IMR-90 (cell line): ENCODE measurements around the gene MEF2D. TPM values are rescaled to one million over a fixed set of nuclear protein-coding genes. Genes with fewer than 3 reads are reported as not detected.

Experiments used
- ATAC-seq: fragments of 200-7000 bp; cut with Tn5 transposase; 2 replicates; pipeline ENCODE4 v1.9.1; 2020; ENCODE audit warnings: low read depth, mild to moderate bottlenecking, moderate library complexity
- BruUV-seq: library from RNA; stranded (reverse); fragments of 400-500 nt; replicated peaks from 2 replicates; lab custom pipeline; 2021; lab: Mats Ljungman, UMichigan
- CTCF ChIA-PET: fragments of 300-600 bp; formaldehyde crosslinking; extraction: SDS; loops from one replicate; lab custom pipeline; 2021; ENCODE audit warnings: antibody characterized with exemption; lab: Yijun Ruan, JAX
- POLR2A ChIA-PET: fragments of 300-600 bp; sonication (Branson Sonifier 250); formaldehyde crosslinking; loops from one replicate; lab custom pipeline; 2022; ENCODE audit warnings: antibody characterized with exemption; ENCODE audit not compliant: unreplicated experiment; lab: Charles Lee
- DNase-seq: peaks from one replicate; pipeline ENCODE4 v3.0.0; 2013
- H2AFZ ChIP-seq: replicated peaks from 2 replicates; pipeline ENCODE3; 2013; ENCODE audit warnings: low read length, mild to moderate bottlenecking; ENCODE audit not compliant: poor library complexity
- H2AK5ac ChIP-seq: 2 replicates; pipeline ENCODE4 v1.6.1; 2013; ENCODE audit warnings: low read depth, low read length, inconsistent platforms
- H2AK9ac ChIP-seq: replicated peaks from 2 replicates; pipeline ENCODE3; 2013; ENCODE audit warnings: mild to moderate bottlenecking, low read depth, low read length, moderate library complexity; ENCODE audit not compliant: poor library complexity
- H2BK120ac ChIP-seq: 2 replicates; pipeline ENCODE4 v1.6.1; 2013; ENCODE audit warnings: low read depth, low read length, inconsistent platforms
- H2BK15ac ChIP-seq: 3 replicates; pipeline ENCODE4 v1.6.1; 2013; ENCODE audit warnings: low read depth, low read length, inconsistent platforms
- H2BK20ac ChIP-seq: 2 replicates; pipeline ENCODE4 v1.6.1; 2013; ENCODE audit warnings: low read depth, mild to moderate bottlenecking, inconsistent platforms, low read length, moderate library complexity
- H2BK5ac ChIP-seq: 2 replicates; pipeline ENCODE4 v1.6.1; 2013; ENCODE audit warnings: mild to moderate bottlenecking, low read depth, low read length, inconsistent platforms; ENCODE audit not compliant: poor library complexity, severe bottlenecking
- H3K14ac ChIP-seq: replicated peaks from 2 replicates; pipeline ENCODE4 v1.6.1; 2013; ENCODE audit warnings: low read depth, low read length, inconsistent platforms
- H3K18ac ChIP-seq: 2 replicates; pipeline ENCODE4 v1.6.1; 2013; ENCODE audit warnings: low read depth, low read length, control low read depth
- H3K23ac ChIP-seq: 2 replicates; pipeline ENCODE4 v1.6.1; 2013; ENCODE audit warnings: low read depth, low read length, inconsistent platforms
- H3K27ac ChIP-seq: 2 replicates; pipeline ENCODE4 v1.5.1; 2013; ENCODE audit warnings: mild to moderate bottlenecking, control low read depth, low read length; ENCODE audit not compliant: insufficient read depth
- H3K27me3 ChIP-seq: 2 replicates; pipeline ENCODE4 v1.6.1; 2013; ENCODE audit warnings: low read length; ENCODE audit not compliant: control insufficient read depth, insufficient read depth
- H3K36me3 ChIP-seq: 2 replicates; pipeline ENCODE4 v1.6.1; 2013; ENCODE audit warnings: low read length, mixed read lengths; ENCODE audit not compliant: control insufficient read depth, insufficient read depth
- H3K4ac ChIP-seq: 2 replicates; pipeline ENCODE4 v1.6.1; 2013; ENCODE audit warnings: low read depth, low read length, inconsistent platforms
- H3K4me1 ChIP-seq: 2 replicates; pipeline ENCODE4 v1.6.1; 2013; ENCODE audit warnings: low read length, mixed read lengths; ENCODE audit not compliant: control insufficient read depth, insufficient read depth
- H3K4me2 ChIP-seq: 2 replicates; pipeline ENCODE4 v1.6.1; 2013; ENCODE audit warnings: low read depth, mild to moderate bottlenecking, control low read depth, low read length, moderate library complexity
- H3K4me3 ChIP-seq: 2 replicates; pipeline ENCODE4 v1.5.1; 2013; ENCODE audit warnings: low read depth, mild to moderate bottlenecking, control low read depth, low read length, moderate library complexity; ENCODE audit not compliant: insufficient read depth
- H3K56ac ChIP-seq: 2 replicates; pipeline ENCODE4 v1.6.1; 2013; ENCODE audit warnings: low read length, inconsistent platforms; ENCODE audit not compliant: insufficient read depth; ENCODE audit errors: extremely low read depth
- H3K79me1 ChIP-seq, 2 experiments: 2 replicates each; pipeline ENCODE4 v1.6.1; 2013; ENCODE audit warnings: low read length in 2 of 2, inconsistent platforms in 1 of 2, low read depth in 1 of 2
- H3K9ac ChIP-seq: 2 replicates; pipeline ENCODE4 v1.6.1; 2013; ENCODE audit warnings: low read depth, low read length, control low read depth
- H3K9me1 ChIP-seq: 2 replicates; pipeline ENCODE4 v1.6.1; 2013; ENCODE audit warnings: low read length, inconsistent platforms; ENCODE audit not compliant: insufficient read depth
- H3K9me3 ChIP-seq: 2 replicates; pipeline ENCODE4 v1.6.1; 2013; ENCODE audit warnings: low read length; ENCODE audit not compliant: control insufficient read depth, insufficient read depth
- H4K20me1 ChIP-seq: 2 replicates; pipeline ENCODE4 v1.6.1; 2013; ENCODE audit warnings: low read length, inconsistent platforms; ENCODE audit not compliant: insufficient read depth
- H4K5ac ChIP-seq: 2 replicates; pipeline ENCODE4 v1.6.1; 2013; ENCODE audit warnings: mild to moderate bottlenecking, low read depth, low read length, control low read depth
- H4K8ac ChIP-seq, 2 experiments: 2 replicates each; pipeline ENCODE4 v1.6.1; 2013; ENCODE audit warnings: low read depth in 2 of 2, low read length in 2 of 2, control low read depth in 1 of 2, inconsistent platforms in 1 of 2
- H4K91ac ChIP-seq: 2 replicates; pipeline ENCODE4 v1.6.1; 2013; ENCODE audit warnings: low read depth, low read length, inconsistent platforms; ENCODE audit not compliant: insufficient read depth
- CHD1 ChIP-seq: IDR thresholded peaks from 2 replicates; pipeline ENCODE4 v1.6.1; 2012; ENCODE audit warnings: low read depth, low read length, improper control_type of control experiment
- FOS ChIP-seq: fragments of 150-350 bp; IDR thresholded peaks from 2 replicates; pipeline ENCODE4 v1.6.1; 2016; ENCODE audit warnings: low read depth, low read length
- RAD21 ChIP-seq: IDR thresholded peaks from 2 replicates; pipeline ENCODE4 v1.6.1; 2012; ENCODE audit warnings: low read length, improper control_type of control experiment
- WGBS, 2 experiments: methylation state at CpG; one replicate each; pipeline versions ENCODE4 v1.1.5 to v1.1.7; 2013; ENCODE audit warnings: missing lambda C conversion rate in 2 of 2; ENCODE audit not compliant: insufficient read length in 1 of 2; ENCODE audit errors: extremely low coverage in 2 of 2; 5-methylcytosine and 5-hydroxymethylcytosine counted together
- dilution Hi-C: fragments of 300-500 bp; cut with HindIII; formaldehyde crosslinking; loops from one replicate; pipeline ENCODE4 v1.14.3; 2018; ENCODE audit warnings: low sequenced_read_pairs; ENCODE audit not compliant: unreplicated experiment
- in situ Hi-C: fragments of 300-500 bp; cut with MboI; formaldehyde crosslinking; loops from 3 replicates; pipeline ENCODE4 v1.14.3; 2019; ENCODE audit warnings: low sequenced_read_pairs, inconsistent platforms, mixed read lengths
- intact Hi-C: fragments of 100-400 bp; cut with micrococcal nuclease; formaldehyde crosslinking; loops from 2 replicates; pipeline ENCODE4 v1.10.0; 2022
- polyA plus RNA-seq, 3 experiments: library from polyadenylated mRNA; depleted of rRNA; stranded (reverse); fragments of >200 nt; gene quantifications; 2 replicates each; pipeline ENCODE4 v1.2.3, GENCODE V29; 2012; ENCODE audit warnings: low replicate concordance in 1 of 3
- total RNA-seq: library from RNA; depleted of rRNA; stranded (reverse); fragments of >200 nt; gene quantifications from 2 replicates; pipeline ENCODE4 v1.2.3, GENCODE V29; 2012

MEF2D gene
- total and polyA plus RNA-seq, 2 of the 4 experiments (the other 2 are of a cell fraction): 2.9 to 20.0 TPM

DNA sequence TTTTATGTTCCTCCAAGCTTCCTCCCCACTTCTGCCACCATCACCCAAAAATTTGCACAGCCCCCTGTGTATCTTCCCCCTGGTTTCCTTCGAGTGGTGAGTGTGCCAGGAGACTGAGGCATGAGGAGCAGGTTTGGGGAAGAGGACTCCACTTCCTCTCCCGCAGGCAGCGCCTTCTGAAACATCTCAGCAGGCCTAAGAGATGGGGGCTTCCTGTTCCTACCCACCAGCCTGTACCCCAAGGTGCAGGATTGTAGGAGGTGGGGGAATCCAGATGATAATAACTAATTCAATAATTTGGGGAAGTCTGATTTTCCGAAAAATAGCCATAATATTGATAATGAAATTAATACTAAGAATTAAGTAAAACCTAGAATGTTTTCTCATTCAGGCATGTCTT, 69.2 kb downstream of the MEF2D start:
- Histone ChIP-seq H3K36me3 (no peaks in the 10 kb centered on the region), H3K4ac (no peak overlapping the region), H3K27me3 (peaks cover 95% of the 10 kb centered on the region), H3K56ac (no peak overlapping the region), H4K5ac (no peak overlapping the region), H2AFZ (no peak overlapping the region), H2BK5ac (no peak overlapping the region), H3K4me3 (no peak overlapping the region), H3K9me1 (0 out of 2 replicates have a peak, but pooled peaks cover 4% of the 10 kb centered on the region), H2BK20ac (no peak overlapping the region), H4K20me1 (peaks cover 9% of the 10 kb centered on the region; the same call in 1 of the 2 replicates), H3K4me1 (no peaks in the 10 kb centered on the region), H2AK5ac (no peak overlapping the region), H3K9ac (no peak overlapping the region), H3K18ac (no peak overlapping the region), H4K91ac (no peak overlapping the region), H3K9me3 (no peaks in the 10 kb centered on the region; the same call in none of the 2 replicates), H3K27ac (no peak overlapping the region), H3K79me1 (no peaks in the 10 kb centered on the region), H2AK9ac (no peak overlapping the region), H3K14ac (no peak overlapping the region), H2BK15ac (no peak overlapping the region), H3K23ac (no peak overlapping the region), H3K4me2 (no peak overlapping the region), H2BK120ac (no peak overlapping the region), H4K8ac (no peak overlapping the region)
- in situ Hi-C loops (no loop called here), intact Hi-C loops (no loop called here), dilution Hi-C loops (no loop called here)
- no peak for DNase-seq
- no CpG with 5 or more reads among the region's 4 CpGs for WGBS, 2 experiments
- TF ChIP-seq RAD21: no peak
- no peak for TF ChIP-seq FOS
- no peak for TF ChIP-seq CHD1
- ChIA-PET POLR2A (no interaction called here), CTCF (interaction anchor here (0.8 to 1.3 kb wide), 2 partner anchors 15 to 46 kb away, joined by 3 read pairs; no protein-coding TSS in a partner anchor)
- ATAC-seq: no peak
- BruUV-seq: no TSS peak
